ENCODE measurements around the gene TRAM2. TPM values are rescaled to one million over a fixed set of nuclear protein-coding genes. Genes with fewer than 3 reads are reported as not detected.

The TRAM2 gene
- total RNA-seq, 1 experiment from 2014 or later, result 21.2 TPM

DNA sequence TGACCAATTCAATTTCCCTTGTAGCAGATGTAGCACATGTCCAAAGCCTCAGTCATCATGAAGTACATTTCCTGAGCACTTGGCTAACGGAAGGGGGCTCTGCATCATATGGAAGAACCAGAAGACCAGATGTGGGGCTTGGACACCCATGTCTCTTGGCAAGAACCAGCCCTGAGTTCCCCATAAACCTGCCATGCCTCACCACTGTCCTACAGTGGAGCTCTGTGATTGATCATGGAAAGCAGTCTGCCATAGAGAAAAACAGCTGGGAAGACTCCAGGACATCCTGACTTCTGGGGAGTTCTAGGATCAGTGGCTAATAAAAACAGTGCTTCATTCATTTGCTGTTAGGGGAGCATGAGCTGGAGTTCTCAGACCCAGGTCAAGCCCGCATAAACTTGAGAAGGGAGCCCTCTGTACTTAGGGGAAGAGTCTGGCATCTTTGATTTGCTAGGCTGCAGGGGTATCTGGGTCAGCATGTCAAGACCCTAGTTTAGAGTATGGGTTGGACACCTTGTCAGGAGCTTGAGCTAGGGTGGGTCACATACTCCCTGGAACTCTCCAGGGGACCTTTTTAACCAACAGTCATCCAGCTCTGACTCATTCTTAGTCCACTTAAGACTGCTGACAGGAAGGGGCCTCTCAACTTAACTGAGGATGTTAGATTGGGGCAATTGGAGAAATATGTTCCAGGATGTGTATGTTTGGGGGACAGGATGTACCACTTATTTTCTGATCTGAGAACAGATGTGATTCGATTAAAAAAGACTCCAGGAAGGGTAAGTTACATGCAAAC is 26.3 kb upstream of the TRAM2 start:
- H3K4me1 ChIP-seq (ENCODE audit: insufficient read depth, low read length), result no peaks in the 10 kb centered on the region
- H4K20me1 ChIP-seq (ENCODE audit: control insufficient read depth, insufficient read depth, insufficient read length), result no peaks in the 10 kb centered on the region
- H3K23me2 ChIP-seq (ENCODE audit: insufficient read length, low read depth, low read length, poor library complexity, severe bottlenecking), result no peaks in the 10 kb centered on the region
- Mint-ChIP-seq H3K27ac (no peak overlapping the region), H3K4me3 (no peak overlapping the region), H3K27me3 (ENCODE audit: low read depth) (no peaks in the 10 kb centered on the region), H3K4me1 (peaks cover 4% of the 10 kb centered on the region in 2 experiments), H3K9me3 (peaks cover 0 to 3% of the 10 kb centered on the region in 2 experiments; a peak in 3 of 5 replicates), H3K36me3 (ENCODE audit: insufficient read depth in 1 of 3, low read depth in 3 of 3) (no peaks in the 10 kb centered on the region; a peak in 1 of 7 replicates)
- no peaks in the 10 kb centered on the region for H3K79me1 ChIP-seq (ENCODE audit: insufficient read depth, low read depth, low read length, poor library complexity, severe bottlenecking)
- H2AFZ ChIP-seq (ENCODE audit: low read length), result no peak overlapping the region
- DNase-seq, result no peak
- no peak overlapping the region for H3K14ac ChIP-seq (ENCODE audit: insufficient read depth, low read length)
- no peak overlapping the region for H4K91ac ChIP-seq (ENCODE audit: insufficient read length, low read depth, low read length)
- H3K9me3 ChIP-seq (ENCODE audit: control insufficient read depth, low read depth, low read length), result no peaks in the 10 kb centered on the region
- H3K56ac ChIP-seq (ENCODE audit: insufficient read length, low read depth, low read length), result no peak overlapping the region
- H4K5ac ChIP-seq (ENCODE audit: insufficient read length, low read depth, low read length), result no peak overlapping the region
- no peak overlapping the region for H2BK15ac ChIP-seq (ENCODE audit: low read depth, low read length)
- TF ChIP-seq CTCF (conservative IDR thresholded peaks at IDR 0.05), result no peak
- no peaks in the 10 kb centered on the region for H3K79me2 ChIP-seq (ENCODE audit: insufficient read depth, low read length)
- H3K27ac ChIP-seq (ENCODE audit: insufficient read length, low read depth, low read length), result no peak overlapping the region
- H2BK20ac ChIP-seq (ENCODE audit: low read depth, low read length, poor library complexity, severe bottlenecking), result no peak overlapping the region
- no CpG with 5 or more reads among the region's 3 CpGs for WGBS (ENCODE audit: extremely low coverage, insufficient read length, low lambda C conversion rate)
- H2BK5ac ChIP-seq (ENCODE audit: insufficient read length, low read length), result no peak overlapping the region
- H3K18ac ChIP-seq (ENCODE audit: insufficient read length, low read depth, low read length), result no peak overlapping the region
- no peak overlapping the region for H3K4ac ChIP-seq (ENCODE audit: low read depth, low read length)
- H2AK5ac ChIP-seq (ENCODE audit: insufficient read length, low read length), result no peak overlapping the region
- H3K23ac ChIP-seq (ENCODE audit: insufficient read length, low read depth, low read length), result no peak overlapping the region
- no peak overlapping the region for H3T11ph ChIP-seq (ENCODE audit: low read length)
- no peak overlapping the region for H2BK120ac ChIP-seq (ENCODE audit: low read depth, low read length, poor library complexity, severe bottlenecking)
- no peaks in the 10 kb centered on the region for H3K27me3 ChIP-seq (ENCODE audit: insufficient read depth, low read length)
- no peak overlapping the region for H3K4me2 ChIP-seq (ENCODE audit: insufficient read depth, insufficient read length, low read length)
- no peak overlapping the region for H3K9ac ChIP-seq (ENCODE audit: extremely low read depth, insufficient read length, low read length)
- no peak overlapping the region for H4K8ac ChIP-seq (replicated peaks; ENCODE audit: insufficient read length, low read depth, low read length)
- no peak overlapping the region for H2BK12ac ChIP-seq (ENCODE audit: insufficient read length, low read depth, low read length)

Data from H9 (cell line).